Inflammatory macrophage treated with lipopolysaccharide for 4 hours (primary cell): ENCODE measurements around the gene OTOP3.
"Not testable (repeated sequence)": the region's sequence is repeated elsewhere in the genome, so short reads cannot be mapped to it uniquely, and the experiment has no call there.

ENCODE experiments used
- DNase-seq: peaks from one replicate; pipeline ENCODE4 v3.0.0-alpha.2; 2020

OTOP3 gene, protein sequence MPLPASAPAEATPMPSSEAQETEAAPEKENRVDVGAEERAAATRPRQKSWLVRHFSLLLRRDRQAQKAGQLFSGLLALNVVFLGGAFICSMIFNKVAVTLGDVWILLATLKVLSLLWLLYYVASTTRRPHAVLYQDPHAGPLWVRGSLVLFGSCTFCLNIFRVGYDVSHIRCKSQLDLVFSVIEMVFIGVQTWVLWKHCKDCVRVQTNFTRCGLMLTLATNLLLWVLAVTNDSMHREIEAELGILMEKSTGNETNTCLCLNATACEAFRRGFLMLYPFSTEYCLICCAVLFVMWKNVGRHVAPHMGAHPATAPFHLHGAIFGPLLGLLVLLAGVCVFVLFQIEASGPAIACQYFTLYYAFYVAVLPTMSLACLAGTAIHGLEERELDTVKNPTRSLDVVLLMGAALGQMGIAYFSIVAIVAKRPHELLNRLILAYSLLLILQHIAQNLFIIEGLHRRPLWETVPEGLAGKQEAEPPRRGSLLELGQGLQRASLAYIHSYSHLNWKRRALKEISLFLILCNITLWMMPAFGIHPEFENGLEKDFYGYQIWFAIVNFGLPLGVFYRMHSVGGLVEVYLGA

GRCh38 chr17:74935585-74936469, at the start of gene OTOP3:
Gene OTOP3 (plus strand): TSS chr17:74935898. CDS start chr17:74935922, 24 bp downstream.
- no peak for DNase-seq

- DNase-seq: no peak
These were observed 47.2 kb upstream of the OTOP3 start for GRCh38 chr17:74888469-74888868.

DNA sequence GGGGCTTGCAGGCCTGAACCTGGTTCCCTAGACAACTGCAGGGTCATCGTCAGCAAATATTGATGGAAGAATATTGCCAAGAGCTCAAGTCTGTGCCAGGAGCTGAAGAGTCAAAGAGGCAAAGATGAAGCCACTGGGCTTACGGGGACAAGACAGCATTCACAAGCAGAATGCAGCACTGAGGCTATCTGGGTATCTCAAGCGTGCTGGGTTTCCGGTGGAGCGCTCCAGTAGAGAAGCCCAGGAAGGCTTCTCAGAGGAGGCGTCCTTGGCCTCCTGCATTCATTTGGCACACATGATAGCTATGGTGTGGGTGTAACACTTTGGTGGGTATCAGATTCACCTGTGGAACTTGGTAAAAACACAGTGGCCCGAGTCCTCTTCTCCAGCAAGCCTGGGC, 45.1 kb upstream of the OTOP3 start:
- no peak for DNase-seq

- DNase-seq: no peak
These were observed 43.5 kb upstream of the OTOP3 start for GRCh38 chr17:74892013-74892841.

- no peak for DNase-seq
These were observed 42.5 kb upstream of the OTOP3 start, which contains the start of gene FADS6 for GRCh38 chr17:74892974-74893911. Gene FADS6 (minus strand): TSS chr17:74893633. CDS start chr17:74893595, 38 bp downstream.

GRCh38 chr17:74893936-74894671, 41.6 kb upstream of the OTOP3 start:
- no peak for DNase-seq

GRCh38 chr17:74898376-74898946, 37.2 kb upstream of the OTOP3 start:
- no peak for DNase-seq

- DNase-seq: no peak
These were observed 35.5 kb upstream of the OTOP3 start for GRCh38 chr17:74900208-74900607.

- DNase-seq: no peak
These were observed 34.2 kb upstream of the OTOP3 start for GRCh38 chr17:74901353-74902135.

- no peak for DNase-seq
These were observed 32.7 kb upstream of the OTOP3 start for GRCh38 chr17:74903034-74903433.

DNA sequence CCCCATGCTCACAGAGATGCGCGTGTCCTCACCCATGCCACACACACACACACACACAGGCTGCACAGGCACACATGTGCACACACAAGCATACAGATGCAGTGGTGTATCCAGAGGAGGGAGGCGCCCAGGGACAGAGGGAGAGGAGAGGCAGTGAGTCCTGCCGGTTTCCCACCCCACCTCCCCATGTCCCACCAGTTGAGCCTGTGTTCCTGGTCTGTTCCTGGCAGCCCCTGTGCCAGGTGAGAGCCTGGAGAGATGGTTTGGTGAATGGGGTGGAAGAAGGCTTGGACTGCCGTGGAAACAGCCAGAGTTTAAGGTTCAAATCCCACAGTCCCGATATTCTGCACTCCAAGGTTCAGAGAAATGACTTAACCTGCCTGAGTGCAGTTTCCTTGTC, 32.0 kb upstream of the OTOP3 start:
- DNase-seq: no peak

DNA sequence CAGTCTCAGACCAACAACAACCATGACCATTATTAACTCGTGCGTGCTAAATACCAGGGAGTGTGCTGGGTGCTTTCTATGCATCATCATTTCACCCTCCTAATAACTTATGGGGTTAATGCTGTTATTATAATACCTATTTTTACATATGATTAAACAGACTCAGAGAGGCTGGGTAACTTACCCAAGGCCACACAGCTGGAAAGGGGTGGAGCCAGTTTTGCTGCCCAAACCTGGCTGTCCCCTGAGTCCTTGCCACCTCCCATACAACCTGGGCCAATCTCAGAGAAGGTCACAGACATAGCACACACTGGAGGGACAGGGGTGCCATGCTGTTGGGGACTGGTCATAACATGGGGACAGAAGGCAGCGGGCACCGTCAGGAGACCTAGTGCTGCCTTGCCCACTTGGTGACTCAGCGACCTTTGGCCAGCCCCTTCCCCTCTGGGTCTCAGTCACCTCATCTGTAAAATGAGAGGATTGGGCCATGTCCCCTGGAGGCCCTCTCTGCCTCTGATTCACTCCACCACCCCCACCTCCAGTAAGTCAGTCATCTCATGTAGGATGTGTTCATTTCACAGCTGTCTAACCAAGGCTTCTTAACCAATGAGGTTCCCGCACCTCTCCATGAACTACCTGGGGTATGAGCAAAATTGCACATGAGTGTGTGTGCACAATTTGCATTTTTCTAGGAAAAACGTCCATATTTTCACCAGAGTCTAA, 30.9 kb upstream of the OTOP3 start:
- no peak for DNase-seq

- not testable (repeated sequence) for DNase-seq
These were observed 29.4 kb upstream of the OTOP3 start for GRCh38 chr17:74906214-74906793.

- DNase-seq: no peak
These were observed 28.7 kb upstream of the OTOP3 start for GRCh38 chr17:74907012-74907411.

DNA sequence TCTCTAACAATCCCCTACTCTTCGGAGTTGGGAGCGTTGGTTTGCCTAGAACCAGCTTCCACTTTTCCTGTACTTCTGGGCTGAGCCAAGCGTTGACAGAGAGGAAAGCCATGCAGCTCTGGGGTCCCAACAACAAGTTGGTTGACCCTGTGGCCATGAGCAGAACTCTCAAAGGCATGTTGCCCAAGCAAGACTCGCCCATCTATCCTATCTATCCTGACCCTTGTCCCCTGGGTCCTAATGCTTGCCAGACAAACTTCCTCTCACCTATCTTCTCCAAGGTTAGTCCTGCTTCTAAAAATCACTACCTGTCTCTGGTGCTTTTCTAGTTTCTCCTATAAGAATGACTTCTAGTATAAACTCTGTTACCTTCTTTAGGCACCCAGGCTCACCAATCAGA, 26.6 kb upstream of the OTOP3 start:
- not testable (repeated sequence) for DNase-seq

GRCh38 chr17:74911423-74911822, 24.3 kb upstream of the OTOP3 start:
- not testable (repeated sequence) for DNase-seq

GRCh38 chr17:74916136-74916850, 19.4 kb upstream of the OTOP3 start:
- no peak for DNase-seq

- DNase-seq: no peak
These were observed 18.9 kb upstream of the OTOP3 start for GRCh38 chr17:74916851-74917199.
